A673 (cell line): ENCODE measurements around the gene CAMK1D.

Experiments
- EZH2 ChIP-seq: fragments of 200-600 bp; sonication (generic); IDR thresholded peaks from 2 replicates; pipeline ENCODE4 v1.6.1; 2017; ENCODE audit warnings: borderline replicate concordance, low read depth, mild to moderate bottlenecking, mixed read lengths, antibody characterized with exemption, low read length; ENCODE audit not compliant: poor library complexity, severe bottlenecking
- TF ChIP-seq, protein P1 (sequence below): fragments of 300-800, 200-600 bp; sonication (generic); conservative IDR thresholded peaks from 2 replicates; pipeline ENCODE4 v1.5.1; 2017; ENCODE audit warnings: low read depth, mild to moderate bottlenecking, antibody characterized with exemption, low read length, moderate library complexity, mixed read lengths

DNA sequence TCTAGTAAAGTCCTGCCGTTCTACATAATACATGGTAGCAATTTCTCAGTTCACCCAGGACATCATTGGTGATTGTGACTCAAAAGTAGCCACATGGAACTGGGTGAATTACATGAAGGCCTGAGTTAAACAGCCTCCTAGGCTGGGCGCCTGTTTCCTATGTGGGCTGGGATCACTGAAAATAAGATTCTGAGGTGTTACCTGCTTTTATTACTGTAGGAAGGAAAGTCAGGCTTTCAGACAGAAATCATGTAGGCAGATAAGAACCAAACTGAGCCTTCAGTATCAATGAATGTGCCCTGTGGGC lies 160.4 kb downstream of the CAMK1D start:
- TF ChIP-seq, protein P1, sequence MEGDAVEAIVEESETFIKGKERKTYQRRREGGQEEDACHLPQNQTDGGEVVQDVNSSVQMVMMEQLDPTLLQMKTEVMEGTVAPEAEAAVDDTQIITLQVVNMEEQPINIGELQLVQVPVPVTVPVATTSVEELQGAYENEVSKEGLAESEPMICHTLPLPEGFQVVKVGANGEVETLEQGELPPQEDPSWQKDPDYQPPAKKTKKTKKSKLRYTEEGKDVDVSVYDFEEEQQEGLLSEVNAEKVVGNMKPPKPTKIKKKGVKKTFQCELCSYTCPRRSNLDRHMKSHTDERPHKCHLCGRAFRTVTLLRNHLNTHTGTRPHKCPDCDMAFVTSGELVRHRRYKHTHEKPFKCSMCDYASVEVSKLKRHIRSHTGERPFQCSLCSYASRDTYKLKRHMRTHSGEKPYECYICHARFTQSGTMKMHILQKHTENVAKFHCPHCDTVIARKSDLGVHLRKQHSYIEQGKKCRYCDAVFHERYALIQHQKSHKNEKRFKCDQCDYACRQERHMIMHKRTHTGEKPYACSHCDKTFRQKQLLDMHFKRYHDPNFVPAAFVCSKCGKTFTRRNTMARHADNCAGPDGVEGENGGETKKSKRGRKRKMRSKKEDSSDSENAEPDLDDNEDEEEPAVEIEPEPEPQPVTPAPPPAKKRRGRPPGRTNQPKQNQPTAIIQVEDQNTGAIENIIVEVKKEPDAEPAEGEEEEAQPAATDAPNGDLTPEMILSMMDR, result no peak
- TF ChIP-seq EZH2, result no peak
